HG02870 (cell line): ENCODE measurements around the gene BRICD5.

ENCODE experiments used
- ATAC-seq: cut with Tn5 transposase; IDR thresholded peaks from one replicate; pipeline ENCODE4 v1.9.1; 2021; ENCODE audit warnings: mild to moderate bottlenecking, moderate library complexity; ENCODE audit not compliant: unreplicated experiment

Gene BRICD5

GRCh38 chr16:2199621-2200139 lies 11.0 kb downstream of the BRICD5 start:
- ATAC-seq, result no peak

GRCh38 chr16:2199095-2199494 lies 11.6 kb downstream of the BRICD5 start:
- no peak for ATAC-seq

DNA sequence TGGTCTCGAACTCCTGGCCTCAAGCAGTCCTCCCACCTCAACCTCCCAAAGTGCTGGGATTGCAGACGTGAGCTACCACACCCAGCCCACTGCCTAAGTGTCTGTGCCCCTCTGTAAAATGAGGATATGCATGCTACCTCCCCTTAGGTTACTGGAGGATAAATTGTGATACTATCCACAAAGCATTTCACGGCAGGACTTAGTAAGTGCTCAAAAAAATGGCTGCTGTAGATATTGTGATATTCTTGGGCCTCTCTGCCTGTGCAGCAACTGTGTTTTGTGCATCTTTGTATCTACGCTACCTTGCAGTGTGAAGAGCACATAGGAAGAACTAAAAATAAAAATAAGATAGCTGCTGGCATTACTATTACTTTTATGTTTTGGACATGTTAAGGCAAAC lies 12.4 kb downstream of the BRICD5 start:
- no peak for ATAC-seq

DNA sequence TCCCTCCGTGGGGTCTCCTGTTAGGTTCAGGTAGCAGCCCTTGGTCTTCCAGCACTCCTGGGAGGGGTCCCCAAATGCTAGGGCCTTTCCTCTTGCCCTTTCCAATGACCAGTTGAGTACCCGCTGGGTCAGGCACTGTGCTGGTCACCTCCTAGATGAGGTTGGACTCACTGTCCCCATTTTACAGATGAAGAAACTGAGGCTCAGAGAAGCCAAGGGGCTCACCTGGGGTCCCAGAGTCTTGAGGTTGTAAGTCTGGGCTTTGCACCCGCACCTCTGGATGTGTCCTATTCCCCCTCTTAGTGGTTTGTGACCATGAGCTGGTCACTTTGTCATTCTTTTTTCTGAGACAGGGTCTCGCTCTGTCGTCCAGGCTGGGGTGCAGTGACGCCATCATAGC lies 12.9 kb downstream of the BRICD5 start:
- no peak for ATAC-seq

DNA sequence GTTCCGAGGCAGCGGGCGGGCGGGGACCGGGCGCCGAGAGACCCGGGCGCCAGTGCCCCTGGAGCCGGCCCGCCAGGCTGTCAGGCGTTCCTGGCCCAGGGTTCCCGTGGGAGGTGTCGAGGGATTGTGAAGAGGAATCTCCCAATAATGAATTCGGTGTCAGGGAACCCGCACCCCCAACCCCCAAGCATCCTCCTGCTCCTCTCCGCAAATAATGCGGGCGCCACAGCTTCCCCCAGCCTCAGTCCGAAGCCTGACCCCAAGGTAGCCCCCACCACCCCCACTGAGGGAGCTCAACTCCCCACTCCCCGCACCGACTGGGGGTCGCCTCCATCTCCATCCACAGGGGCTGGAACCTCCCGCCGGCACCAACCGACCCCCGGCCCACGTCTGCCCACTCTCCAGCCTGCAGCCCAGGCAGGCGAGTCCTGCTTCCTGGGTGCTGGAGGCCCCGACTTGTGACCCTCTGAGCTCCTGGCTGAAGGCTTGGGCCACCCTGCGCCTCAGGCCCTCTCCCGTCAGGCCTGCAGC lies 13.6 kb downstream of the BRICD5 start:
- ATAC-seq, result no peak

- ATAC-seq, result no peak
Measured at GRCh38 chr16:2196162-2196980, 14.3 kb downstream of the BRICD5 start, which contains the start of gene CASKIN1. Gene CASKIN1 (minus strand): TSS chr16:2196605. CDS start chr16:2196432, 173 bp downstream.

DNA sequence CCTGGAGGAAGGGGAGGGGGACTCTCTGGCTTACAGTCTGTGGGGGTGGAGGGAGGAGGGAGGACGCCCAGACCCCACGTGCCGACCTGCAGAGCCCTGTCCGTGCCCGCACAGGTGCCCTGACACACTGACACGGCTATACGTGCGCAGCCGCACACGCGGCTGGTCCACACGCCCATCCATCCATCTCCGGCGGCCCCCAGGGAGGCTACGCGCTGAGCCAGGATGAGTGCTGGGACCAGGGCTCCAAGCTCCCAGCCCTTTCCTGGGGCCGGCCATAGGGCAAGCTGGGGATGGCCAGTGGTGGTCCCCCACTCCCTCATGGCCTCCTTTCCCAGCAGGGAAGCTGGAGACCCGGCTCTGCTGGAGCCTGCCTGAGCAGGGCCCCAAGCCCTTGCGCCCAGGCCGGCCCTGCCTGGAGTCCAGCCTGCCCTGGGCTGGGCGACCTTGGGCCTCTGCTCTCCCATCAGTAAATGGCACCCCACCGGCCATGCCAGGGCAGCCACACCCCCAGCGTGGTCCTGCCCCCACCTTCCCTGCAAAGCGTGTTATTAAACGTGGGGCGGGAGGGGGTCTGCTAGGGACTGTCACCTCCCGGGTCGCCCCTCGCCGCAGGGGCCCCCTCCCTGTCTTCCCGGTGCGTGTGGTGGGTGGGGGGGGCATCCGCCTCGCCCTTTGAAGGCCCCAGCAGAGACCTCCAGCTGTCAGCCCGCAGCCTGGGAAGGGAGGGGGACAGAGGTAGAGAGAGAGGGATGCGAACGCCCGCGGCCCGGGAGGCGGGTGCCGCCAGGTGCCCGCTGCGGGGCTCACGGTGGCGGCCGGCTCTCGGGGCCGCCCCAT lies 15.1 kb downstream of the BRICD5 start:
- ATAC-seq, result no peak

DNA sequence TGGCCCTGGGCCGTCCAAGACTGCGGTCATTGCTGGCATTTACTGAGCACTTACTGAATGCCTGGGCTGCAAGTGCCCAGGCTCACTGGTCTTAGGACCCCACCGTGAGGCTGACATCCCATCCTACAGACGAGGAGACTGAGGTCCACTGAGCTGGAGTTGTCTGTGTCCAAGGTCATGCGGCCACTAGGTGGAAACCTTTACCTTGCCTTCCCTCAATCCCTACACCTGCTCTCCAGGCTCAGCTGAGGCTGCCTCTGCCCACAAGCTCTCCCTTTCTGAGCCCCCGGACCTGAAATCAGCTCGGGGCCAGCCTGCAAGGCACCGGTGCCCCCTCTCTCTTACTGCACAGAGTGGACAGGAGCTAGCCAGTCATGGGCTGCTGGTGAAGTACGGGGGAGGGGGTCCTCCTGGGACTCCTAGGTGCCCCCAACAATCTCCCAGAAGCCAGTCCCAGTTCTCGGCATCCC lies 15.8 kb downstream of the BRICD5 start:
- no peak for ATAC-seq

- no peak for ATAC-seq
Measured at GRCh38 chr16:2194166-2194834, 16.4 kb downstream of the BRICD5 start.

DNA sequence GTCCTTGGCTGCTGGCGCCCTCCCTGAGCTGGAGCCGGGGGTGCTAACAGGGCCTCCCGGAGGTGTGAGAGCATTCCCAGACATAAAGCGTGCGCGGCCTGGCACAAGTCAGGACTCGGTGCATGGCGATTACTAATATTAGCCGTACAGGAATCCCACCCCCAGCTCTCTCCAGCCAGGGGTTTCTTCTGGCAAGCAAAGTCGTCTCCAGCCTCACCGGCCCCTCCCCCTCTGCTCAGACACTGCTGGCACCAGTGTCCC lies 19.3 kb downstream of the BRICD5 start:
- ATAC-seq, result no peak

GRCh38 chr16:2190659-2191445 lies 19.8 kb downstream of the BRICD5 start:
- no peak for ATAC-seq

- no peak for ATAC-seq
Measured at GRCh38 chr16:2190002-2190658, 20.5 kb downstream of the BRICD5 start.

GRCh38 chr16:2189252-2189893 lies 21.3 kb downstream of the BRICD5 start:
- no peak for ATAC-seq

- no peak for ATAC-seq
Measured at GRCh38 chr16:2188395-2188794, 22.3 kb downstream of the BRICD5 start.

DNA sequence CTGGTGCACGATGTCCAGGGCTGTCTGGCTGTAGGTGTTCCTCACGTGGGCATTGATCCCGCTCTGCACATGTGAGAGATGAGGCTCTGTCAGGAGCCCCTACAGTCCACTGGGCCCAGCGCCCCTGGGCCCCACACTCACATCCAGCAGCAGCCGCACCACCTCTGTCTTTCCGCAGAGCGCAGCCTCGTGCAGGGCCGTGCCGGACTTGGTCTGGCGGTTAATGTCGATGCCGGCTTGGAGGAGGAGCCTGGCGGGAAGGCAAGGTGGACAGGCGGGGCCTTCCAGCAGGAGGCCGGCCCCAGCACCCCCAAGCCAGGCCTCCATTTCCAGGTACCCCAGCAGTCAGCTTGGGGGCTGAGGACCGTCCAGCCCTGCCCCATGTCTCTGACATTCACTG lies 23.5 kb downstream of the BRICD5 start:
- ATAC-seq, result no peak

- no peak for ATAC-seq
Measured at GRCh38 chr16:2186505-2186904, 24.2 kb downstream of the BRICD5 start.

DNA sequence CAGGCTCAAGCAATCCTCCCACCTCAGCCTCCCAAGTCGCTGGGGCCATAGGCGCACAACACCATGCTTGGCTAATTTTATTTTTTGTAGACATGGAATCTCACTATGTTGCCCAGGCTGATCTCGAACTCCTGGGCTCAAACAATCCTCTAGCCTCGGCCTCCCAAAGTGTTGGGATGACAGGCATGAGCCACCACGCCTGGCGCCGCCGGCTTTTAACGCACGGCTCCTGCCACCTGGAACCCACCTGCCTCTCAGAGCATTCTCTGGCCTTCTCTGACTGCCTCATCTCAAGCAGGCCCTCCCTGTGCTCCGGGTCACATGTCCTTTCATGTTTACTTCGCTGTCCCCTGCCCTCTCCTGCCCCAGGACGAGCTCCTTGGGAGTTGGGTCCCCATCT lies 24.6 kb downstream of the BRICD5 start:
- ATAC-seq, result no peak

- ATAC-seq, result no peak
Measured at GRCh38 chr16:2184962-2185361, 25.7 kb downstream of the BRICD5 start.

GRCh38 chr16:2184346-2184745 lies 26.3 kb downstream of the BRICD5 start:
- no peak for ATAC-seq
